CD4-positive, alpha-beta T cell treated with Interleukin-15 for 1 hour (primary cell): ENCODE results near the gene SRP54.
"Not testable (repeated sequence)": the region's sequence is repeated elsewhere in the genome, so short reads cannot be mapped to it uniquely, and the experiment has no call there.

Experiments
- DNase-seq: peaks from one replicate; pipeline ENCODE4 v3.0.0-alpha.2; 2020

Gene SRP54

GRCh38 chr14:34982421-34983147 lies at the start of gene SRP54:
Gene SRP54 (plus strand): TSS chr14:34982992. CDS start chr14:34996710, 13,718 bp downstream.
- DNase-seq = peak; percentile 100

- no peak for DNase-seq
These were observed 49.5 kb upstream of the SRP54 start for GRCh38 chr14:34933301-34933700.

GRCh38 chr14:34935488-34935887 lies 47.3 kb upstream of the SRP54 start:
- no peak for DNase-seq

GRCh38 chr14:34937442-34937841 lies 45.4 kb upstream of the SRP54 start:
- no peak for DNase-seq

- no peak for DNase-seq
These were observed 44.9 kb upstream of the SRP54 start for GRCh38 chr14:34937876-34938275.

- no peak for DNase-seq
These were observed 39.3 kb upstream of the SRP54 start for GRCh38 chr14:34943506-34943905.

- DNase-seq = no peak
These were observed 38.0 kb upstream of the SRP54 start for GRCh38 chr14:34944744-34945143.

GRCh38 chr14:34946699-34947098 lies 36.1 kb upstream of the SRP54 start:
- no peak for DNase-seq

- no peak for DNase-seq
These were observed 31.5 kb upstream of the SRP54 start for GRCh38 chr14:34951286-34951685.

GRCh38 chr14:34956931-34957330 lies 25.9 kb upstream of the SRP54 start:
- DNase-seq = no peak

GRCh38 chr14:34957771-34958286 lies 25.0 kb upstream of the SRP54 start:
- no peak for DNase-seq

GRCh38 chr14:34962106-34962505 lies 20.7 kb upstream of the SRP54 start:
- not testable (repeated sequence) for DNase-seq

GRCh38 chr14:34964977-34965764 lies 17.6 kb upstream of the SRP54 start:
- DNase-seq = no peak

- DNase-seq = no peak
These were observed 16.9 kb upstream of the SRP54 start for GRCh38 chr14:34965912-34966311.

GRCh38 chr14:34966413-34966812 lies 16.4 kb upstream of the SRP54 start:
- no peak for DNase-seq

GRCh38 chr14:34970665-34971064 lies 12.1 kb upstream of the SRP54 start:
- no peak for DNase-seq

GRCh38 chr14:34971381-34971780 lies 11.4 kb upstream of the SRP54 start:
- no peak for DNase-seq

- DNase-seq = no peak
These were observed 11.0 kb upstream of the SRP54 start for GRCh38 chr14:34971801-34972200.

- no peak for DNase-seq
These were observed 4.3 kb upstream of the SRP54 start for GRCh38 chr14:34978444-34978843.

GRCh38 chr14:34980337-34980900 lies 2.4 kb upstream of the SRP54 start:
- DNase-seq = no peak

GRCh38 chr14:34981743-34982420 lies 910 bp upstream of the SRP54 start:
- DNase-seq = no peak

- DNase-seq = no peak
These were observed 462 bp downstream of the SRP54 start for GRCh38 chr14:34983148-34983760.

- DNase-seq = no peak
These were observed 994 bp downstream of the SRP54 start for GRCh38 chr14:34983786-34984185.
